ENCODE results near the gene PLEKHA5. TPM values are rescaled to one million over a fixed set of nuclear protein-coding genes. Genes with fewer than 3 reads are reported as not detected.
"Not testable (repeated sequence)": the region's sequence is repeated elsewhere in the genome, so short reads cannot be mapped to it uniquely, and the experiment has no call there.

The PLEKHA5 gene
- total RNA-seq: 55.5 TPM
- long read RNA-seq, full-length matches to known transcripts: 83 of 125 reads
- long read RNA-seq, partial matches to known transcripts: 17 of 125 reads
- long read RNA-seq, other reads (novel, unspliced or antisense): 25 of 125 reads

- ATAC-seq (ENCODE audit: poor library complexity) (peak; percentile 90), DNase-seq (peak; percentile 88)
- intact Hi-C loops (cut with DNase I): loop anchor here (5.0 kb wide), 1 partner anchor 48 kb away; no protein-coding TSS in a partner anchor
Observed at GRCh38 chr12:19129486-19130223, at the start of gene PLEKHA5. Gene PLEKHA5 (plus strand): TSS chr12:19129733. CDS start chr12:19129800, 67 bp downstream.

- ATAC-seq (ENCODE audit: poor library complexity) (no peak), DNase-seq (no peak)
- intact Hi-C loops (cut with DNase I): no loop called here
Observed at GRCh38 chr12:19080918-19081317, 48.6 kb upstream of the PLEKHA5 start.

- DNase-seq: no peak
- intact Hi-C loops (cut with DNase I): no loop called here
- ATAC-seq (ENCODE audit: poor library complexity): no peak
Observed at GRCh38 chr12:19082365-19082911, 47.1 kb upstream of the PLEKHA5 start.

GRCh38 chr12:19084547-19084946 lies 45.0 kb upstream of the PLEKHA5 start:
- no peak for DNase-seq
- intact Hi-C loops (cut with DNase I): no loop called here
- ATAC-seq (ENCODE audit: poor library complexity): no peak

GRCh38 chr12:19085090-19085489 lies 44.4 kb upstream of the PLEKHA5 start:
- ATAC-seq (ENCODE audit: poor library complexity): no peak
- no peak for DNase-seq
- intact Hi-C loops (cut with DNase I): no loop called here

GRCh38 chr12:19088606-19089005 lies 40.9 kb upstream of the PLEKHA5 start:
- ATAC-seq (ENCODE audit: poor library complexity) (no peak), DNase-seq (no peak)
- intact Hi-C loops (cut with DNase I): no loop called here

- DNase-seq; ATAC-seq (ENCODE audit: poor library complexity); intact Hi-C loops (cut with DNase I): not testable (repeated sequence)
Observed at GRCh38 chr12:19092482-19092881, 37.1 kb upstream of the PLEKHA5 start.

- DNase-seq (no peak), ATAC-seq (ENCODE audit: poor library complexity) (no peak)
- intact Hi-C loops (cut with DNase I): no loop called here
Observed at GRCh38 chr12:19093218-19093617, 36.3 kb upstream of the PLEKHA5 start.

GRCh38 chr12:19095331-19095730 lies 34.2 kb upstream of the PLEKHA5 start:
- intact Hi-C loops (cut with DNase I): no loop called here
- ATAC-seq (ENCODE audit: poor library complexity): no peak
- no peak for DNase-seq

- DNase-seq (no peak), ATAC-seq (ENCODE audit: poor library complexity) (no peak)
- intact Hi-C loops (cut with DNase I): no loop called here
Observed at GRCh38 chr12:19095756-19096480, 33.6 kb upstream of the PLEKHA5 start.

GRCh38 chr12:19105463-19105862 lies 24.1 kb upstream of the PLEKHA5 start:
- intact Hi-C loops (cut with DNase I): no loop called here
- no peak for DNase-seq
- ATAC-seq (ENCODE audit: poor library complexity): no peak

GRCh38 chr12:19107750-19108149 lies 21.8 kb upstream of the PLEKHA5 start:
- no peak for ATAC-seq (ENCODE audit: poor library complexity)
- DNase-seq: no peak

GRCh38 chr12:19110221-19110940 lies 19.2 kb upstream of the PLEKHA5 start:
- intact Hi-C loops (cut with DNase I): no loop called here
- no peak for ATAC-seq (ENCODE audit: poor library complexity)
- no peak for DNase-seq

More at GRCh38 chr12:19107750-19108149, 21.8 kb upstream of the PLEKHA5 start:
- intact Hi-C loops (cut with DNase I): no loop called here

GRCh38 chr12:19113464-19113863 lies 16.1 kb upstream of the PLEKHA5 start:
- ATAC-seq (ENCODE audit: poor library complexity): no peak
- intact Hi-C loops (cut with DNase I): no loop called here
- DNase-seq: no peak

GRCh38 chr12:19115285-19115684 lies 14.2 kb upstream of the PLEKHA5 start:
- no peak for DNase-seq
- intact Hi-C loops (cut with DNase I): no loop called here
- ATAC-seq (ENCODE audit: poor library complexity): no peak

GRCh38 chr12:19119440-19119839 lies 10.1 kb upstream of the PLEKHA5 start:
- ATAC-seq (ENCODE audit: poor library complexity) (no peak), DNase-seq (no peak)
- intact Hi-C loops (cut with DNase I): no loop called here

GRCh38 chr12:19120795-19121194 lies 8.7 kb upstream of the PLEKHA5 start:
- intact Hi-C loops (cut with DNase I): no loop called here
- ATAC-seq (ENCODE audit: poor library complexity): no peak
- no peak for DNase-seq

- intact Hi-C loops (cut with DNase I): no loop called here
- DNase-seq: no peak
- peak; percentile 56 for ATAC-seq (ENCODE audit: poor library complexity)
Observed at GRCh38 chr12:19121449-19122018, 8.0 kb upstream of the PLEKHA5 start.

- ATAC-seq (ENCODE audit: poor library complexity) (no peak), DNase-seq (no peak)
- intact Hi-C loops (cut with DNase I): no loop called here
Observed at GRCh38 chr12:19125325-19125724, 4.2 kb upstream of the PLEKHA5 start.

All from Right ventricle myocardium superior (tissue), 1 donor.